Midbrain (tissue), 1 donor: ENCODE results near the gene PLXNA4.

ENCODE experiments used
- DNase-seq: peaks from one replicate; lab custom pipeline; 2025; lab: John Stamatoyannopoulos, UW

PLXNA4 gene

DNA sequence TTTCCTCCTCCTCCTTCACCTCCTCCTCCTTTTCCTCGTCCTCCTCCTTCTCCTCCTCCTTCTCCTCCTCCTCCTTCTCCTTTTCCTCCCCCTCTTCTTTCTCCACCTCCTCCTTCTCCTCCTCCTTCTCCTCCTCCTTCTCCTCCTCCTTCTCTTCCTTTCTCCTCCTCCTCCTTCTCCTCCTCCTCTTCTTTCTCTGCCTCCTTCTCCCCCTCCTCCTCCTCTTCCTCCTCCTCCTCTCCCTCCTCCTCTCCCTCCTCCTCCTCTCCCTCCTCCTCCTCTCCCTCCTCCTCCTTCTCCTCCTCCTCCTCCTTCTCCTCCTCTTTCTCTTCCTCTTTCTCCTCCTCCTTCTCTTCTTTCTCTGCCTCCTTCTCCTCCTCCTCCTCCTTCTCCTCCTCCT is 13.6 kb downstream of the PLXNA4 start:
- DNase-seq: no peak

DNA sequence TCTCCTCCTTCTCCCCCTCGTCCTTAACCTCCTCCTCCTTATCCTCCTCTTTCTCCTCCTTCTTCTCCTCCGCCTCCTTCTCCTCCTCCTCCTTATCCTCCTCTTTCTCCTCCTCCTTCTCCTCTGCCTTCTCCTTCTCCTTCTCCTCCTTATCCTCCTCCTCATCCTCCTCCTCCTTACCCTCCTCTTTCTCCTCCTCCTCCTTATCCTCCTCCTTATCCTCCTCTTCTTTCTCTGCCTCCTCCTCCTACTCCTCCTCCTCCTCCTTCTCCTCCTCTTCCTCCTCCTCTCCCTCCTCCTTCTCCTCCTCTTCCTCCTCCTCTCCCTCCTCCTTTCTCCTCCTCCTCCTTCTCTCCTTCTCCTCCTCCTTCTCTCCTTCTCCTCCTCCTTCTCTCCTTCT is 14.5 kb downstream of the PLXNA4 start:
- DNase-seq: no peak

DNA sequence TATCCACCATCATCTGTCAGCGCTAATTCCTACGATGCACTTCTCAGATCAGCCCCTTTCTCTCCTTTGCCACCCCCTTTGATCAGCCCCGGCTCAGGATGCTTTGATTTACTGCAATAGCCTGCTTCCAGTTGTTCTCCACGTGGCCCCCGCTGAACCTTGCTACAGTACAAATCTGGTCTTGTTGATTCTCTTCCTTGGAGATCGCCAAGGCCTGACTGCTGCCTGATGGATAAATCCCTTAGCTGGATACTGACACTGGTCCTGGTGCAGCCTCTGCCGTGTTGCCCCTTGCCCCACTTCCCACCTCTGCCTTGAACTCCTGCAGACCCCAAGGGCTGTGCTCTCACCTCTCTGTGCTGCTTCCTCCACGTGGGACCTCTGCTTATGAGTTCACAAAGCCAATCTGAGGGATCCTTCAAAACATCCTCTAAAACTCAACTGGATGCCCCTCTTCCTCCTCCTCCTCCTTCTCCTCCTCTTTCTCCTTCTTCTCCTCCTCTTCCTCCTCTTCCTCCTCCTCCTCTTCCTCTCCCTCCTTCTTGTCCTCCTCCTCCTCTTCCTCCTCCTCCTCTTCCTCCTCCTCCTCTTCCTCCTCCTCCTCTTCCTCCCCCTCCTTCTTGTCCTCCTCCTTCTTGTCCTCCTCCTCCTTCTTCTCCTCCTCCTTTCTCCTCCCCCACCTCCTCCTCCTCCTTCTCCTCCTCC is 15.3 kb downstream of the PLXNA4 start:
- DNase-seq: no peak

DNA sequence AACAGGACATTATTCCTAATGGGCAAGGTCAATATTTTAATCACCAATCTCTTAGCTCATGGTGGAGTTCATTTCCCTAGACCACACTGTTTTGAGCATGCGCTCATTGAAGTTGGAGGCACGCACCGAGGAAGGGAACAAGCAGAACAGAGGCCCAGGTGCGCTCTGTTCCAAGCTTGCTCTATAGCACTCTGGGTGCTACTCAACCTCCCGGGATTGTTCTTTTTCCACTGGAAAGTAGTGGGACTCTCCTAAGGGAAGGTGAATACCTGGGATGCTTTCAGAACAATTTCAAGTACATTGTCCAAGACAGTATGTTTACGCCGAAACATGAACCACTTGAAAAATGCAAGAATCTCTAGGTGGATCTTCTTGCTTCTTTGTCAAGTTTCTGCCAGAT is 16.2 kb downstream of the PLXNA4 start:
- no peak for DNase-seq

DNA sequence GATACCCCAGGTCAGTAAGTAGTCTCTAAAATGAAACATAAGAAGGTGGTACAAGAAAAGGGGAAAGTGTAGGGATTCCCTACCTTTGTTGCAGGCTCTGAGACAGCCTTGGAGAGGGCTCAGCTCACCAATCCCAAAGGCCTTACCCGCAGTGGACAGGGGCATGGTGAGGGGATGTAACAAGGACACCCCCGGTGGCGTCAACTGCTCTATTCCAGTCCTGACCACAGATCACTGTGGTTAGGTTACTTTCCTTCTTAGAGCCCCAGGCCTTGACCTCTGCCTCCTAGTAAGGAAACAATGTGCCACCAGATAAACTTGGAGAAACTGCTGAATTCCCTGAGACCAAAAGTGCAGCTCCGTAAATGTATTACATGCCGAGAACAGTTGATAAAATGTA is 17.5 kb downstream of the PLXNA4 start:
- no peak for DNase-seq

DNA sequence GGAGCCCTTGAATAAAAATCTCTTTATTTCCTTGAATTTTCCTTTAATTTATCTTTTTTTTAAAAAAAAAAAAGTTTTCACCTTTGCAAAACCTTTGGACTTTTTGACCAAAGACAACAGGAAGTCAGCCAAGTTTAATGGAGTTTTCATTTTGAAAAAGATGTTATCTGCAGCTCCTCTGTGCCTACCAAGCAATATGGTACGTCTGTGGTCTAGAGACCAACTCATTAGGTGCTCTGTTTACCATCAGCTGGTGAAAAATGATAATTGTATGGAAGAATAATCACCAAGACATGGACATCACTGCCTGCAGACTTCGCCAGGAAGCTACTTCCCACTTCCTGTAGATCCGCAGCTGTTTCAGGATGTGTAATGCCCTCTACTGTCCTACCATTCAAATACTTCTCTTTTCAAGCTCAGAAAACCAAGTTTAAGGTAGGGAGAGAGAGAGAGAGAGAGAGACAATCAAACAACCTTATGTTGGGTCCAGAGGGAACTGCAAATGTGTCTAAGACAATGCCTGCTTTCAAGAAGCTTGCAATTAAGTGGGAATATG is 18.7 kb downstream of the PLXNA4 start:
- peak; percentile 10 for DNase-seq

DNA sequence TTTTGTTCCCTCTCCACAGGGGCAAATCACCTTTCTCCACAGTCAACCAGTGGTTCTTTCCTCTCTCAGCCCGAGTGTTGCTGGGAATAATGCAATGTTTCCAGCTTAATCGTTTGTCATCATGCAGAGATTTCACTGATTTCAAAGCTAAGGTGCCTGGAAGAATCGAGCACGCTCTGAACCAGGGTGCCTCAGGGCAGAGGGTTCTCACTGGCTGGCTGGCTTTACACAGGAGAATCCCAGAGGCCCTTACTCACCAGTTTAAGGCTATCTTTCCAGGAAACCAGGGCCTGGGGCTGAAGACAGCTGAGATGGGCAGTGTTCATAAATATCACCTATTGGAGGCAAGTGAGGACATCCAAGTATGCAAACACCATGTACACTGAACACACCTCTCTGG is 21.8 kb downstream of the PLXNA4 start:
- DNase-seq: no peak

DNA sequence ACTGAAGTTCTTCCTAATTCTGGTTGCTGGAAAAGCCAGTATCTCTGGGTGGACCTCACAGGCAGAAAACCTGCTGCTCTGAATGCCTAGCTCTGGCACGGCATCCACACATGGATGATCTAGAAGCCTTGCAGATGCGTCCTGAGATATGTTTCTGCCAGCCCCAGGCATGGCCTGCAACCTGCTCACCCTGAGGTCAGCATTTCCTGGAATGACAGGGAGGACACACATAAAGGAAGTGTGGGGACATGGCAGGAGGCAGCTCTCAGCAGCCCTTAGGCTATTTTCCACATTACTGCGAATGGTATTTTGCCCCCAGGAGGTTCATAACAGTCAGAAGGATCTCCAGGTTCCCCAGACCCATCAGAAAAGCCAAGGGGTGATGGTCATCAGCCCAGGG is 23.2 kb downstream of the PLXNA4 start:
- no peak for DNase-seq

DNA sequence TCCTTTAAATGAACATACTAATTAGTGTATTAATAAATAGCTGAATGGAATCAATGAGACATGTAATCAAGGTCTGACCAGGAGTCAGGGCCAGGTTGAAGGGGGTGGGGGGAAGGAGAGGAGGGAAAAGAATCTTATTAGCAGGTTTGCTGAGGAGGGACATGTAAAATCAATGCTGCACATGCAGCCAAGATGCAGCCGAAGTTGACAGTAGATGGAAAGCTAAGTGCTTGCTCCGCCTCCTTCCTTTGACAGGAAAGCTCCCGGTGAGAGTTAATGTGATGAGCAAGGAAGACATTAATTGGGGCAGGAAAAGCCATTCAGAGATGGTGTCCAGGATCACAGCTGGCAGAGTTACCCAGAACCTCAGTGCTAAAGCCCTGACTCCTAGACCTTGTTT is 24.4 kb downstream of the PLXNA4 start:
- no peak for DNase-seq

DNA sequence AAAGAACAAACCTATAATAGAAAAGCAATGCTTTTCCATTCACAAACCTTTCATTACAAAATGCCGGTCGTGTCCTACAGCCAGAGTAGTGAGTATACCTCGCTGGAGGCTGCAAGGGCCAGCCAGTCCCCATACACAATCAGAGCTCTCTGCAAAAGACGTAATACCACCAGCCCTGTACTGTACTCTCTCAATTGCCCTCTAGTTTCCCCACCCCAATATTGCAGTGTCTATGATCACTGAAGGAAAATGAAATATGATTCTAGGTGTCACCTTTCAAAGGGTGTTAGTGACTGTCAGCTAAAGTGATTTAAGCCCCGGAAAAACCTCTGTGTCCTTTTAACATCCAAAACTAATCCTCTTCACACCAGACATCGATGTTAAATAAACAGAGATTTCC is 24.8 kb downstream of the PLXNA4 start:
- no peak for DNase-seq

DNA sequence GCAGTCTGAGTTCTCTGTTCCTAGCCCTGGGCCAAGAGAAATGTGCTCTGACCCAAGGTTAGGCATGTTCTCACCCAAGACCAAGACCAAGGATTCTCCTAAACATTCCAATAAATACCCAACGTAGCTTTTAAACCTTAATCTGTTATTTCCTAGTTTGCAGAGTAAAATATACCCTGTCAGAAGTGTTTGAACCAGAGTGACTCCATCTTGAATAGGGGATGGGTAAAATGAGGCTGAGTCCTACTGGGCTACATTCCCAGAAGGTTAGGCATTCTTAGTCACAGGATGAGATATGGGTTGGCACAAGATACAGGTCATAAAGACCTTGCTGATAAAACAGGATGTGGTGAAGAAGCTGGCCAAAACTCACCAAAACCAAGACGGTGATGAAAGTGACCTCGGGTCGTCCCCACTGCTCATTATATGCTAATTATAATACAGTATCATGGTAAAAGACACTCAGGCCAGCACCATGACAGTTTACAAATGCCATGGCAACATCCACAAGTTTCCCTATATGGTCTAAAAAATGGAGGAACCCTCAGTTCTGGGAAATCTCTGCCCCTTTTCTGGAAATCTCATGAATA is 27.7 kb downstream of the PLXNA4 start:
- DNase-seq: no peak

DNA sequence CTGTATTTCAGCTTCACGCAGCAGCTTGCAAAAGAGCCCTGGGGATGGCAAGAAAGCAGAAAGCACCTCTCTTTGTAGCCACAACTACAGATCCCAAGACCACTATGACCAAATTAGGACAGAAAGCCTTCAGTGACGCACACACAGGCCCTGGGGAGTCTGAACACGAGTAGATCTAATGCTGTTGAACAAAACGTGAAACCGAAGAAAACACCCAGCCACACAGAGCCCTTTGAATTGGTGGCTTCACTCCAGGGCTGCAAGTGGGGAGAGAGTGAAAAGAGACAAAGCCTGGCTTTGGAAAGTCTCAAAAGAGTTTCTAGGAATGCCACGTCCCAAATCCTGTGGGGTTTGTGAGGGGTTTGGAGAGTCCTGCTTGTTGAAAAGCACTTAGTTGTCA is 28.4 kb downstream of the PLXNA4 start:
- DNase-seq: peak; percentile 13

DNA sequence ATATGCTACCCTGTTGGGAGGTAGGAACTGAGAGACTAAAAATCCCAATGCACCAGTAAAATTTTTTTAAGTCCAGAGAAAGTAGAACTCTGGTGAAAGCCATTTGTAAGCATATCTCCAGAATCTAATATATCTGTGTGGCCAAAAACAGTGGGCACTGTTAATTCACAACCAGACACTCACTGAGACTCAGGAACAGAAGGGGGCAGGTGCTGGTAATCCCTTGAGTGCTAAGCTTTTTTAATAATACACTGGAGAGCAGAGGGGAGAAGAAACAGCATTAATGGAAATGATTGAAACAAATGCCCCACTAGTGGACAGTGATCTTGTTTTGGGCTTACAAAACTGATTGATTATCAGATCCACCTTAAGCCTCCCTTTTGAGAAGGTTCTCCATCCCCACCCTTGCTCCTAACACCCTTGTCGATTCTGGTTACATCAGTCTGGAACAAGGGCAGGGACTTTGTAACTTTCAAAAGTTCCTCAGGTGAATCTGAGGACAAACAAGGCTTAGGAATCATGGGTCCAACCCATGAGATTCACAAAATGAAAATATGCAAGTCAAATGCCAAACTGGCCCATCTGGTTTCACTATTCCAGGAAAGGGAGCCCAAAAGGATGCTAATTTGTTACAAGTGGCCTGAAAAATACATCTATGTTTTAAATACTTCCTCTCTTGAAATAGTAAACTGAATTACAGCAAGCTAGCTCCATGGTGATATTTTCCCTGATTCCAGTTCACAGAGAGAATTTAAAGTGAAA is 29.7 kb downstream of the PLXNA4 start:
- no peak for DNase-seq

DNA sequence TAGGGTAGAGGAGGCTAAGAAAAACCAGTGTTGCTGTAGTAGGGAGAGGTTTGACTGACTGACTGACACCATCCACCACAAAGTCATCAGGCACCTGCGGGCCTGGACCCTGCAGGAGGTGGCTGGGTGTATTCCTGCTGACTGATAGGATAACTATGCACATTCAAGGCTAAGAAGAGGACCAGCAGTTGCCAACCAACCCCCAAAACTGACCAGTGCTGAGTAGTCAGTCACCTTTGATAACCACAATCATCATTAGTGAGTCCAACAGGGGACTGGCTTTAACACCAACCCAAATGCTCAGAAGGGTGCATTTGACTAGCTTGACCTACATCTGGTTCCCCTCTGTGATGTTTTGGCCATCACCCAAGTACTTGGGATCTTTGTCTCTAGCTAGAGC is 30.5 kb downstream of the PLXNA4 start:
- DNase-seq: no peak

DNA sequence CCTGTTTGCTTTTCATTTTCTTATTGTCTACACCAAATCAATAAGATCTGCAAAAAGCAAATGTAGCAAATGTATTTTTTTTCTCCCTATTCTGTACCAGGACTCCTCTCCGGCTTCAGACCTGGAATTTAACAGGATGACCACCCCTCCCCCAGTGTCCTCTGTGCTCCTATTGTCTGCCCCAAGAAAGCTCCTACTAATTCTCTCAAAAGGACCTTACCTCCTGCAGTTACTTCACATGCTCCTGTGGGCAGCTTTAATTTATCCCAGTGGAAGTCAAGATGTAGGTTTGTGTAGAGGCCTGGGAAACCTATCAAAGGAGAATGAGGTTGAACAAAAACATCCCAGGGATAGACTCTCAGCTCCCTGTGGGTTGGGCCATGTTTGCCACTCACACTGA is 31.3 kb downstream of the PLXNA4 start:
- no peak for DNase-seq

DNA sequence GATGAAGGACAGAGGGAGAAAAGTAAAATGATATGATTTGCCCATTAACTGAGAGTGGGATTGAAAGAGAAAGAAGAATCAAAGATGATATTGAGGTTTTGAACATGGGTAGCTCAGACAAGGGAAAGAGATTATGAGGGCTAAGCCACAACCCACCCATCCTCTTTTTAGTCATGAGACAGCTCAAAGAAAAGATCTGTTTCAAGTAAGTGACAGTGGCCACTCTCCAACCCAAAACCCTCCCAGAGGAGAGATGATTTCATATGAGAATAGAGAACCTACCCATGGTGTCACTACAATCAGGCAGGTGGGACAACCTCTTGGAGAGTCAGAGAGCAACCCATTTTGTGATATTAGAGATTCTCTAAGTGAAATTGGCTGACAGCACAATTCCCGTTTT is 32.2 kb downstream of the PLXNA4 start:
- no peak for DNase-seq

DNA sequence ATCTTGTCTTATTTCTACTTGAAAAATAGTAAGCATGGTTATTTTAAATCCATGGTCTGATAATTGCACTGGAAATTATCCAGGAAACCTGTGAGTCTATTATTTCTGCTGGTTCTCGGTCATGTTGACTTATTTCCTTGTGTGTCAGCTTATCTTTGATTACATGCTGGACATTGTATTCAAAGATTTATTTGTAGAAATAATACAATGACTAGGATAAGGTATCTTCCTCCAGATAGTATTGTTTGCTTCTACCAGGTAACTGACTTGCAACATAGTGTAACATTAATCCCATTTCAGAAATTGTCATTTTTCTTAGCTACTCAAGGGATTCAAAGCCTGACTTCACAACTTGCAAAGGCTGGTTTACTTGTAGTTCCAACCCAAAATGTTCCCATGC is 33.4 kb downstream of the PLXNA4 start:
- DNase-seq: no peak

DNA sequence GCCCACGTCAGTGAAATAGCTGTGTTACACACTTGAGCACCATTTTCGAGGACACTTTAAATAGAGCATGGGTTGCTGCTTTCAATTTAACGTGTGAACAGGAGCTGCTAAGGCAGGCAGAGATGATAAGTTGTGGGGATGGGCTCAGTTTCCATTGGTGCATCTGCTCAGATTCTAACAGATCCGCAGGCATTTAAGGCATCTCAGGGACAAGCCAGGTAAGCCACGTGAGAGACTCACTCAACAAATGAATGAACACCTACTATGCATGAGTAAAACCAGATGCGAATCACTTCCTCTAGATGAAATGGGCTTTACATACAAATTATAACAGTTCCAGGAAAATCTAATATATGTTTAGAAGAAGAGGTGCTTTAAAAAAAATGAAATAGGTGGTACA is 34.6 kb downstream of the PLXNA4 start:
- DNase-seq: no peak

DNA sequence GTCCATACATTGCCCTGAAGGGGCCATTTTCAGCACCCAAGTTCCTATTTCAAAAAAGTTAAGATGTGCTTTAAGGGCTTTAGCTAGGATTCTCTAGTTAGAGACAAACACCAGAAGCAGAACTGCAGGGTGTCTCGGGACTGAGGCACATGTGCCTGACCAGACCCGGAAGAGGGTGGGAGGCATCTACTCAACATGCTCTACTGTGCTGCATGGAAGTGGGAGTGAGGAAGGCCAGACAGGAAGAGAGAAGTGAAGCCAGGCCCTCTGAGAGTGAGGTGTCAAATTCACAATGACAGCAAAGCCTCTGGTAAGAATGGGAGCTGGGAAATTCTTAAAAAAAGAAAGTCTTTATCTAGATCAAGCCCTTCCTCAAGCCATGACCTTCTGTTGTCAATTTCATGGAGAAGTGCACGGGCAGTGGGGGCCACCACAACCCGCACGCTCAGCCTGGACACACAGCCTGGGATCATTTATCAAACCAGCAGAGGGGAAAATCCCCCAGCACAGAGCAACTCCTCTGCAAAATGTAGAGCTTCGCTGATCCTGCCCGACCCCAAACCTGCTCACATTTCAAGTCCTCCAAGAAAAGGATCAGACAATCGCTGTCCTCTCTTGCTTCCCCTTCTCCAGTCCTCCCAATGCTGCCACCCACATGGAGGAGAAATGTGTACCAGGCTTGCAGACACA is 38.7 kb downstream of the PLXNA4 start:
- no peak for DNase-seq

DNA sequence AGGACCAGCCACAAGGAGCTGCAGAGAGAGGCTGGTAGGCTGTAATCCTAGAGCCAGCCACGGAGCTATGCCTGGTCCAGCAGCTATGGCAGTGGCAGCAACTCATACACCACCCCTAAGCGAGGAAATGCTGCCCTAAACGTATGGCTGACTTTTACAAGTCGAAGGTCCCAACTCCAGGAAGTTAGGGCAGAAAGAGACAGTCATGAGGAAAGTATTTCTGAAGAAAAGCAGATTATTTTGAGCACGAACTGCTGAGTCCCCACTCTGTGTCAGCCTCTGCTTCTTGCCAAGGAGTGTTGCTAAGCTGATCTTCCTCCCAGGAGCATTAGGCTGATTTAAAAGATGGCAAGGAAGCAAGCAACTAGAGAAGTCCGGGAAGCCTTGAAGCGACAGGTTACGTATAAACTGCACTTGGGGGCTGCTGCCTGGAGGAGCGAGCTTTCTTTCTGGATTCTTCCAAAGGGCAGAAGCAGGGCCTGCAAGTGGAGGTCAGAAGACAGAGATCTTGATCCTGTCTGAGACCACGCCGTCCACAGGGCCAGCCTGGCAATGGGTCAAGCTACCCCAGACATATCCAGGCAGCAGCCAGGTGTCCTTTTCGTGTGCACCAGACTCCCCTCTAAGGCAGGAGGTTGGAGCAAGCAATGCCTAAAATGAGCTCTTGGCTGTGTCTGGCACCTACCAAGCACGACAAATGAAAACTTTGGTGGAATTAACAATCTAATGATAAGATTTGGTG is 39.4 kb downstream of the PLXNA4 start:
- DNase-seq: no peak

DNA sequence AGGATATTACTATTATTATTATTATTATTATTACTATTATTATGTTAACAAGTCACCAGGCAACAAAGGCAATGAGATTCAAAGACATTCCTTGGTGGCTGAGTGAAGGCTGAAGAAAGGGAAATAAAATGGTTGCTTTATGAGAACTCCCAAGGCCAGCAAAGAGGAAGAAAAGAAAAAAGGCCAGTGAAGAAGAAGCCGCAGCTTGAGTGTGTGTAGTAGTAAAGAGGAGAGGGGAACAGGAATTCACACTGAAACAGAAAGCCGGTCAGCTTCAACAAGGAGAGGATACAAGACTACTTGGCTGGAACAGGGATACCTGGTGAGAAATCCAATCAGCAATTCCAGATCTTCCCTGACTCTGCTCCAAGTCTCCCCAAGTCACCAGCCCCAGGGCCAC is 42.4 kb downstream of the PLXNA4 start:
- DNase-seq: no peak

DNA sequence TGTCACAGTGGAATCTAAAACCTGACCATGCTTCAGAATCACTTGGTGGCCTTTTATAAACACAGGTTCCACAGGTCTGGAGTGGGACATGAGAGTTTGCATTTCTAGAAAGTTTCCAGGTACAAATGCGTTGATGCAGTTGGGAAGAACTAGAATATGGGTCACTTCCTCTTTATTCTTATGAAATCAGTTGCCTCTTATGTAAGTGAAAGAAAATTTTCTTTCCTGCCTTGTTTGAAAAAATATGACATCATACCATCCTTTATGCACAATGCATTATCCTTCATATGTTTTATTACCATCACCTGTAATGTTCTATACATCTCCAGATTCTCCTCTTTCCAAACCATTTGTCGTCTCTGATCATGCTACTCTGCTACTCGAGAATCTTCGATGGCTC is 44.0 kb downstream of the PLXNA4 start:
- DNase-seq: no peak
